NCI-H748 (cell line): ENCODE measurements around the gene ARHGAP11B.
"Not testable (repeated sequence)": the region's sequence is repeated elsewhere in the genome, so short reads cannot be mapped to it uniquely, and the experiment has no call there.

Experiments
- DNase-seq: peaks from one replicate; lab custom pipeline; 2025; ENCODE audit not compliant: unreplicated experiment; lab: John Stamatoyannopoulos, UW

ARHGAP11B gene

GRCh38 chr15:30625436-30626193 is at the start of gene ARHGAP11B:
ARHGAP11B (plus strand) TSS chr15:30626128.
- DNase-seq = not testable (repeated sequence)

DNA sequence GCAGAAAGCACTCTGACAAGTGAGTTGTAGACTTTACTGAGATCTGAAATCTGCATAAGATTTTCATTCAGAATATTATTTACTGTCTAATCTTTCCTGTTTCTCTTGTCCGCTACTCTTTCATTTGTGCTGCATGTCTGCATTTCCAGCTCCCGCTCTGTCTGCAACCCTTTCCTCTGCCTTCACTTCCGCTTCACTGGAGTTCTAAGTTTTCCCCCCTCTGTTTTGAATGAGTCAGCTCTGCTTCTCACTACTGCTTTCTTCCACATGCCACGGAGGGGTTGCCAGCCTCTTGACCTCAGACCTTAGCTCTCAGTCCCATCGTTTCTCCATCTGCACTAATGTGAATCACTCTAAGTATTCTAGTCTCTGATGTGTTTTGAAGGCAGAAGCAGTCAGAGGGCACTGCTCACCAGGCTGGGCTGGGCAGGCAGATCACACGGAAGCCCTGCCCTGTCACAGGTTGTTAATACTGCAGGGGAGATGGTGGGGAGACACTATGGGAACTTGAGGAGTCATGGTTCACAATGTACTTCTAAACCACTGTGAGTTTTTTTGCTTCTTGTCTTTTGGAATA is 46.4 kb upstream of the ARHGAP11B start:
- not testable (repeated sequence) for DNase-seq

- not testable (repeated sequence) for DNase-seq
Observed at GRCh38 chr15:30580716-30581115, 45.2 kb upstream of the ARHGAP11B start.

GRCh38 chr15:30598953-30599352 is 27.0 kb upstream of the ARHGAP11B start:
- DNase-seq = not testable (repeated sequence)

DNA sequence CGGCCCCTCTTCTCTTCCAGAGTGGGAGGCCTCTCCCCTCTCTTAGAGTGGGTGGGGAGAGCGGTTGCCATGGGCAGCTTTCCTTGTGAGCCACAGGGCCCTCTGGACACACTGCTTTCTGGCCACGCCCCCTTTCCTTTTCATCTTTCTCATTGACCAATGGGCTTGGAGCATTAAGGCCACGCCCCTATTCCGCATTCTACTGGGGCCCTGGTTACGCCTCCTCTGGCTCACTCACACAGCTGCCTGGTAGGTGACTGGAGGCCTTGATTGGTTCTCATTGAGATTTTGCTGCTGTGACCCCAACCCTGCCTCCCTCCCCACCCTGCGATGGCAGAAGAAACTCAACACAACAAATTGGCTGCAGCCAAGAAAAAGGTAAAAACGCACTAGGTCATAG is 22.1 kb upstream of the ARHGAP11B start, which contains the start of gene GOLGA8H:
GOLGA8H (plus strand) TSS at position 233 of the 400 bp plus-strand sequence; CDS start at position 331, 98 bp downstream.
- DNase-seq = not testable (repeated sequence)

DNA sequence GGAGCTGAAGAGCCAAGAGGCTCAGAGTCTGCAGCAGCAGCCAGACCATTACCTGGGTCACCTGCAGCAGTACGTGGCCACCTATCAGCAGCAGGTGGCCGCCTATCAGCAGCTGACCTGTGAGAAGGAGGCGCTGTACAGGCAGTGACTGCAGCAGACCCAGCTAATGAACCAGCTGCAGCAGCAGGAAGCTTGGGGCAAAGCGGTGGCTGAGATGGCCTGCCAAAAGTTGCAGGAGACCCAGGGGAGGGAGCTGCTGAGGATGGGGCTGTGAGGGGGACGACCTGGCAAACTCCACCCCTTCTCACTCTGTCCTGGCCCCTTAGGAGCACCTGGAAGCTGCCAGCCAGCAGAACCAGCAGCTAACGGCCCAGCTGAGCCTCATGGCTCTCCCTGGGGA is 13.7 kb upstream of the ARHGAP11B start:
- DNase-seq = not testable (repeated sequence)

DNA sequence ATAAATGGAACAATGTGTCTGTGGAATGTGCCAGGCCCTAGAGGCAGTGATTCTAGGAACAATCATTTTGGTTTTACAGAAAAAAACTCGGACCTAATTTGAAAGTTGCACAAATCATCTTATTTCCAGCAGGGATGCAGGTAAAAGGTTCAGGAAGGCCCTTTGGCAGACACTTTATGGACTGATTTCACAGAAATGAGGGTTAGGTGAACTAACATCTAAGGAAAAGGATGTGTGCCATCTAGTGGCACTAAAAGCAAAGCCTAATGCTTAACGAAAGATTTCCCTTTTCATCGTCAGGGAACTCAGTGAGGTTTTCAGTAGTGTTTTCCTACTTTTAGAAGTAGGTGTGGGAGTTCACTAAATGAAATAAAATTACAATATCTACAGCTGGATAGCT is 4.6 kb upstream of the ARHGAP11B start:
- not testable (repeated sequence) for DNase-seq

GRCh38 chr15:30626194-30626565 is 252 bp downstream of the ARHGAP11B start:
- not testable (repeated sequence) for DNase-seq

- DNase-seq = not testable (repeated sequence)
Observed at GRCh38 chr15:30626632-30627031, 704 bp downstream of the ARHGAP11B start.

DNA sequence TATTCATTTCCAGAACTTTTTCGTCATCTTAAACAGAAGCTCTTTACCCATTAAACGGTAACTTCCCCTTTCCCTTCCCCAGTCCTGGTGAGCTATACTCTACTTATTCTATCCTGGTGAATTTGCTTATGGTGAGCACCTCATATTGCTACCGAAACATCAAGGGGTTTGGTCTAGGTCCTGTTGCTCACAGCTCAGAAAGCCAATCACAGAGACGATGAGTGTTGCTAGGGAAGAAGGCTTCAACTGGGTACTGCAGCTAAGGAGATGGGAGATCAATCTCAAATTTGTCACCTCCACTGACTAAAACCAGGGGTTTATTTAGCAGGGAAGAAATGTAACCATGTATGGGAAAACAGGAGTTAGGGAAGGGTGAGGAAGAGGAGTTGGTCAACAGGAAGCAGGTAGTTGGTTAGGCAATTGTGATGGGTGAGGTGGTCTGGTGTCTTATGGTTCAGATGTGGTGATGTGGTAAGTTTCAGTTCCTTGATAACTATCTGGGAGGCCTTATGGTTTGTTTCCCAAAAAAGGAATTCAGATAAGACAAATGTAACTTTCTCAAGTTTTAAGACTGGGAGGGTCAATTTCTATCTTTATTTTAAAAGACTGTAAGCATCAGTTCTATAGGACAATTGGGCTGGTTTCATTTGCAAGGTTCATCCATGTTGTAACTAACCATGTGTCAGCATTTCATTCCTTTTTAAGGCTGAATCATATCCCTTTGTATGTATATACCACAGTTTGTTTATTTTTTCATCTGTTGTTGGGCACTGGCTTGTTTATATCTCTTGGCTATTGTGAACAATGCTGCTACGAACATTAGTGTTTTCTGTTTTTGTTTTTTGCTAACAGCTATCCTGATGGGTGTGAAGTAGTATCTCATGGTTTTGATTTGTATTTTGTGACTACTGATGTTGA is 24.3 kb downstream of the ARHGAP11B start:
- DNase-seq = no peak

- peak; percentile 0 for DNase-seq
Observed at GRCh38 chr15:30661154-30661553, 35.2 kb downstream of the ARHGAP11B start.

GRCh38 chr15:30669621-30670020 is 43.7 kb downstream of the ARHGAP11B start:
- DNase-seq = not testable (repeated sequence)

DNA sequence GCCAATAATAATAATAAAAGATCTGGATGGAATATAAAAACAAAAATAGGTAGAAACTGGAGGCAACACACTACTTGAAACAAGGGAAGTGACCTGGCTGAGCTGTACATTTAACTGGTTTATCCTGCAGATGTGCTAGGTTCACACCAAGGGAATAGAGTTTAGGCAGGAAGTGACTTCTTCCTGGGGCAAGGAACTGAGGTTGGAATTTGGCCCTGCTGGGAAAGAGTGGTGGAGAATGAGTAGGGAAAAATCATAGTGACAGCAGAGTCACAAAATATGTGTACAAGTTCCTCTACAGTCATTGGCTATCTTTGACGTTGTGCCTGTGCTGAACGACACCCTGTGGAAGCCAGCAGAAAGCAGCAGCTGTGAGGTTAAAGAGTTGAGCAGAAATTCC is 44.1 kb downstream of the ARHGAP11B start:
- no peak for DNase-seq

DNA sequence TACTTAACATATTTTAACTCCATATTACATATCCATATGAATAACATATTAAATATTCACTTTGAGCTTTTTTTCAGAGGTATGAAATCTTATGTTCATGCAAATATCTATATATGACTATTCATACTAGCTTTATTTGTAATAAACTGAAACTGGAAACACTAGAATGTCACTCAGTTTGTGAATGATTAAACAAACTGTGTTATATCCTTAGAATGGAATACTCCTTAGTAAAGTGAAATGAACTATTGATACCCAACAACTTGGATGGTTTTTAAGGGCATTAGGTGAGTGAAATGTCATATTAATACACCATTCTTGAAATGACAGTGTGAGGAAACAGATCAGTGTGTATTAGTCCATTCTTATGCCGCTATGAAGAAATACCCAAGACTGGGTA is 45.4 kb downstream of the ARHGAP11B start:
- no peak for DNase-seq

GRCh38 chr15:30675126-30675525 is 49.2 kb downstream of the ARHGAP11B start:
- DNase-seq = no peak

GRCh38 chr15:30675891-30676290 is 50.0 kb downstream of the ARHGAP11B start:
- DNase-seq = not testable (repeated sequence)

DNA sequence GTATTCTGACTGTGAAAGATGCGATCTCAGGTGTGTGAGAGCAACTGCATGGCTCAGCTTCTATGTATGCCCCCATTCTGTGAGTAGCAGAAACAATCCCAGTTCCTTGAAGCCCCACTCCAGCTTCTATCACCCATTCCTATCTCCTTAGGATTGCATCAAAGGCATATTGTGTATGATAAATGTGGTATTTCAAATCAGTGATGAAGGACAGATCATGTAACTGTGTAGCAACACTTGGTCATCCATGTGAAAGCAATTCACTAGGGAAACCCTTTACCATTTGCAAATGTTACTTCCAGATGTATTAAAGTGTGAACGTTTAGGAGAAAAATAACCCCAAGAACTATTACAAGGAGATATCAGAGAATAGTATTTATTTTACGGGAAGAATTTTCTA is 55.1 kb downstream of the ARHGAP11B start:
- not testable (repeated sequence) for DNase-seq

GRCh38 chr15:30685709-30686285 is 59.9 kb downstream of the ARHGAP11B start:
- not testable (repeated sequence) for DNase-seq

- peak; percentile 0 for DNase-seq
Observed at GRCh38 chr15:30686651-30687050, 60.7 kb downstream of the ARHGAP11B start.
